GM21786 (cell line): ENCODE data around the gene TENT4B.
"Not testable (repeated sequence)": the region's sequence is repeated elsewhere in the genome, so short reads cannot be mapped to it uniquely, and the experiment has no call there.

Experiments
- ATAC-seq: cut with Tn5 transposase; IDR thresholded peaks from one replicate; pipeline ENCODE4 v1.9.1; 2021; ENCODE audit not compliant: unreplicated experiment

The TENT4B gene

GRCh38 chr16:50154420-50154950 lies 1.4 kb downstream of the TENT4B start:
- ATAC-seq = no peak

- ATAC-seq = no peak
These were observed 2.8 kb downstream of the TENT4B start for GRCh38 chr16:50155925-50156324.

- no peak for ATAC-seq
These were observed 3.5 kb downstream of the TENT4B start for GRCh38 chr16:50156590-50156989.

DNA sequence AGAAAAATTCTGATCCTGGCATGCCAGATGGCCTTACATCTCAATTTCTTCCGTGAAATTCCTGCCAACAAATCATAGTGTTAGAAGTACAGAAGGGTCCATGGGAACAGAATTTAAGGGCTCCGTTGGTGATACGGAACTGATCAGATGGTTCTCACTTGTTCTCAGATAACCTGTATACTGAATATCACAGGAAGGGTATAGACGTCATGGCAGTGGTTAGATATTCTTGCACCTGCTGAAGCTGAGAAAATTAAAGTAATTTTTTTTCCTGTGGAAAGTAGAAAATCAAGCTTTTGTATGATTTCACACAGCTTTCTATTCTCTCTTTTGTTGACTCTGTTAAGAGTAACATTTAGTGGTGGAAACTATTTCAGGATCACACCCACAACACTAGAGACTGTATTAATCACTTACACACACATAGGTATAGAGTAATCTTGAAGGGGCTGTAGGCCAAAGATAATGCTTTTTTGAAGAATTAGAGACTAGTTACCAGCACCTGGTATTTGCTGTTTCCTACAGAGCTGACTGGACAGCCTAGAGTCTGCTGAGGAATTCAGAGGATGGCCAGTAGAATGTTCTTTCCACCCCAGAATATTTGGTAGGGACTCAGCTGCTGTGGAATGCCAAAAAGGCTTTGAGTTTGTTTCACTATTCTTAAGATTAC lies 7.5 kb downstream of the TENT4B start:
- ATAC-seq = no peak

DNA sequence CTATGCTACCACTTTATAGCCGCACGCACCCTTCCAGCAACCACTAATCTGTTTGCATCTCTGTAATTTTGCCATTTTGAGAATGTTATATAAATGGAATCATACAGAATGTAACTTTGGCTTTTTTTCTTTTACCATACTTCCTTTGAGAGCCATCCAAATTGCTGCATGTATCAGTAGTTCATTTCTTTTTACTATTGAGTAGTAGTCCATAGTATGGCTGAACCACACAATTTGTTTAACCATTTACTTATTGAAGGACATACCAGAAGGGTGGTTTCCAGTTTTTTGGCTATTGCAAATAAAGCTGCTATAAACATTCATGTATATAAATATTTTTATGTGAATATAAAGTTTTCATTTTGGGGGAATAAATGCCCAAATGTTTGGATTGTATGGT lies 8.8 kb downstream of the TENT4B start:
- peak; percentile 50 for ATAC-seq

GRCh38 chr16:50165473-50165872 lies 12.4 kb downstream of the TENT4B start:
- no peak for ATAC-seq

DNA sequence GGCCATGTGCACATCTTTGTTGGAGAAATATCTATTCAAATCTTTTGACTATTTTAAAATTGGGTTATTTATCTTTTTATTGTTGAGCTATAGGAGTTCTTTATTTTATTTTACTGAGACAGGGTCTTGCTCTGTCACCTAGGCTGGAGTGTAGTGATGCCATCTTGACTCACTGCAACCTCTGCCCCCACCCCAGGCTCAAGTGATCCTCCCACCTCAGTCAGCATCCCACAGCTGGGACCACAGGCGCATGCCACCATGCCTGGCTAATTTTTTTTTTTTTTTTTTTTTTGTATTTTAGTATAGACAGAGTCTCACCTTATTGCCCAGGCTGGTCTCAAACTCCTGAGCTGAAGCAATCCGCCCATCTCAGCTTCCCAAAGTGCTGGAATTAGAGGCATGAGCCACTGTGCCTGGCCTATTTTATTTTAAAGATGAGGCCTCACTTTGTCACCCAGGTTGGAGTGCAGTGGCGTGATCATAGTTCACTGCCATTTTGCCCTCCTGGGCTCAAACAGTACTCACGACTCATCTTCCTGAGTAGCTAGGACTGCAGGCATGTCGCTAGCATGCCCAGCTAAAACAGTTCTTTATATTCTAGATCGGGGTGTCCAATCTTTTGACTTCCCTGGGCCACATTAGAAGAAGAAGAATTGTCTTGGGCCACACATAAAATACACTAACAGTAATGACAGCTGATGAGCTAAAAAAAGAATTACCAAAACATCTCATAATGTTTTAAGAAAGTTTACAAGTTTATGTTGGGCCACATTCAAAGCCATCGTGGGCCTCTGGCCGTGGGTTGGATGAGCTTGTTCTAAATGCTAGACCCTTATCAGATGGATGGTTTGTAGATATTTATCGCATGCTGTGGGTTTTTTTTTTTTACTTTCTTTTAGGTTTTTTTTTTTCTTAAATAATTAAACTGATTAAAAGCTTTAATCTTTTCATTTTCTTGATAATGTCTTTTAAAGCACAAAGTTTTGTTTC lies 13.7 kb downstream of the TENT4B start:
- no peak for ATAC-seq

DNA sequence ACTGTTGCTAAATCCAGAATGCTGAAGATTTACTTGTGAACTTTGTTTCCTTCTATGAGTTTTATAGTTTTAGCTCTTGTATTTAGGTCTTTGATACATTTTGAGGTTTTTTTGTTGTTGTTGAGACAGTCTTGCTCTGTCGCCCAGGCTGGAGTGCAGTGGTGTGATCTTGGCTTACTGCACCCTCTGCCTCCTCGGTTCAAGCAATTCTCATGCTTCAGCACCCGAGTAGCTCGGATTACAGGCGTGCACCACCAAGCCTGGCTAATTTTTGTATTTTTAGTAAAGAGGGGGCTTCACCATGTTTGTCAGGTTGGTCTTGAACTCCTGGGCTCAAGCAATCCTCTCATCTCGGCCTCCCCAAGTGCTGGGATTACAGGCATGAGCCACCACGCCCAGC lies 14.4 kb downstream of the TENT4B start:
- ATAC-seq = no peak

GRCh38 chr16:50169555-50170096 lies 16.5 kb downstream of the TENT4B start:
- no peak for ATAC-seq

GRCh38 chr16:50171773-50172172 lies 18.7 kb downstream of the TENT4B start:
- ATAC-seq = not testable (repeated sequence)

DNA sequence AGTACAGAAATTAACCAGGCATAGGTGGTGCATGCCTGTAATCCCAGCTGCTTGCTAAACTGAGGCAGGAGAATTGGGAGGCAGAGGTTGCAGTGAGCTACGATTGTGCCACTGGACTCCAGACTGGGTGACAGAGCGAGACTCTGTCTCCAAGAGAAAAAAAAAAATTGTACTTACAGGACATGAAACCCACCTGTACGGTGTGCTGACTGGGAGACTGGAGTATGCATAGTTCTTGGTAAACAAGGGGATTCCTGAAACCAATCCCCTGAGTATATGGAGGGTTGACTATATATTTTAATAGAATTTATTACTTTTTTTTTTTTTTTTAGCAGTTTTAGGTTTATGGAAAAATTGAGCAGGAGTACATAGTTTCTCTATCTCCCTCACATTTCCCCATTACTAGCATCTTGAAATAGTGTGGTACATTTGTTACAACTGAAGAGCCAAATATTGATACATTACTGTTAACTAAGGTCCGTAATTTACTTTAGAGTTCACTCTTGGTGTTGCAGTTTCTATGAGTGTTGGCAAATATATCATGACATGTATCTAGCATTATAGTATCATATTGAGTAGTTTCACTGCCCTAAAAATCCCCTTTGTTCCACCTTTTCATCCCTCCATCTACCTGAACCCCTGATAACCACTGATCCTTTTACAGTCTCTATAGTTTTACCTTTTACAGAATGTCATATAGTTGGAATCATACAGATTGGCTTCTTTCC lies 19.3 kb downstream of the TENT4B start:
- no peak for ATAC-seq

GRCh38 chr16:50173316-50173715 lies 20.2 kb downstream of the TENT4B start:
- ATAC-seq = no peak

DNA sequence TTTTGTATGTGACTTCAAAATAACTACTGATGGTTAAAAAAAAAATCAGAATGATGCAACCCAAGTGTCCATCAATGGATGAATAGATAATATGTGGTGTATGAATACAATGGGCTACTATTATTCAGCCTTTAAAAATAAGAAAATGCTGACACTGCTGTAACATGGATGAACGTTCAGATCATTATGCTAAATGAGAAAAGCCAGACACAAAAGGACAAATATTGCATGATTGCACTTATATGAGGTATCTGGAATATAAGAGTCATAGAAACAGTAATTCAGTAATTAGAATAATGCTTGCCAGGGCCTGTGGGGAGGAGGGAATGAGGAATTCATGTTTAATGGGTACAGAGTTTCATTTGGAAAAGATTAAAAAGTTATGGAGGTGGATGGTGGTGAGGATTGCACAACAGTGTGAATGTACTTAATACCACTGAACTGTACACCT lies 25.4 kb downstream of the TENT4B start:
- no peak for ATAC-seq

DNA sequence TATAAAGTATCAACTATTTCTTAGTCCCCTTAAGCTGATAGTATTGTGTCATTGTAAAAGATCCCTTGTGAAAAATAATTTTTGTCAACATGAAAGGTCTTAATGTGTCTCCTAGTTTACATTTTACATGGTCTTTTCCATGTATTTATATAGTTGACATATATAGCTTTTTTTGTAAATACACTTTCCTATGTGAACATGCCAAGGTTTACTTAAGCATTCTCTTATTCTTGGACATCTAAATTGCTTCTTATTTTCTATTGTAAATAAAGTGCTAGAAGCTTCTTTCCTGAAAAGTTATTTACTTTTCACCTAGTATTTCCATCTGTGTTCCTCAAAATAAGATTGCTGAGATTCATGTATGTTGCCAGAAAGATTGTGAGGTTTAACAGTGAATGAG lies 29.3 kb downstream of the TENT4B start:
- no peak for ATAC-seq

DNA sequence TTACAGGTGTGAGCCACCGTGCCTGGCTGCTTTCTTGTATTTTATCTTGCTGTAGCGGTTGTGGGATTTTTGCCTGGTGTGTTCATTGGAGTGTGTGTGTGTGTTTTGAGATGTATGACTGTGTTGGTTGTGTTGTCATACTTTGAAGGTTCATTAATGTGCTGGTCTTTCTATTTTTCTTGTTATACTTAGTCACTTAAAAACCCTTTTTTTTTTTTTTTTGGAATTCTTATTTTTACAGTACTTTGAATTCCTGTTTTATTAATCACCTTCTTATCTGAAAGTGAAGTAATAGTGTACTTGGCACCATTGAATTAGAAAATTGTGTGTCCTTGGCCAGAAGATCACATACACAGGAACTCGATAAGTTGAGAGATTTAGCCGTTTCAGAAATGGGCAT lies 30.2 kb downstream of the TENT4B start:
- ATAC-seq = no peak

DNA sequence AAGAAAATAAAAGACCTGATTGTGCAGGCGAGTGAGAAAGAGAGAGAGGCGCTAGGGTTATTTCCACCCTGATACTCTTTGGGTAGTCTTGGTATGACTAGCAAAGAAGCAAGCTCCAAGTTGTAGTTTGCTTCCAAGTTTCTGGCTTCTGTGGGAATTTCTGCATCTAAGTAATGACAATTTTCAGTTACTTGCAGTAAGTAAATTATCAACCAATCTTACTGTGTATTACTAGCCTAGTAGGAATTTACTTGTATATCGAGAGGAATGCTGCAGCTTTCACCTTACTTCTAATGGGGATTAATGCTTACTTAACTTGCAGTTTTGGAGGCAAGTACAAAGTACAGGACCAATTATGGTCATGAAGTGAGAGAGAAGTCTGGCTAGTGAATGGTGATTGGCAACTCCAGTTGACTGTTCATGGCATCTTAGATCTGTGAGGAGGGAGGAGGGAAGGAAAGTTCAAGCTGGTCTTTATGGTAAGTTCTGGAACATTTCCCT lies 31.9 kb downstream of the TENT4B start:
- ATAC-seq = no peak

DNA sequence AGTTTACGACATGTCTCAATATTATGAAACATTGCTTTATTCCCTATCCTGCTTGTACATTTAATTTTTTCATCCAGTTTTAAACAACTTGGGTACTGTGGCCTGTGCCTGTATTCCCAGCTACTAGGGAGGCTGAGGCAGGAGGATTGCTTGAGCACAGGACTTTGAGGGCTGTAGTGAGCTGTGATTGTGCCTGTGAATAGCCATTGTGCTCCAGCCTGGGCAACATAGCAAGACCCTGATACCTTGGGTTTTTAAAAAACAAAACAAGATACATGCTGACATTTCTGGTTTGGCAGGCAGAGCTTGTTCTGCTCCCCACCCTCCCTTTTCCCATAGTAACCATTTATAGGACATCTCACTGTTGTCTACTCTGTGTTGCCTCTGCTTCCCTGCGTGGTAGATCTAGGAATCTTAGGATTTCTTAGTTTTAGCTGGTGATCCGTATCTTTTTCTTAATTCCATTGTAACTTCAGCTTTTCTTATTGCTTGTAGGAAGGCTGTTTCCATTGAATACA lies 35.6 kb downstream of the TENT4B start:
- ATAC-seq = no peak

- no peak for ATAC-seq
These were observed 37.2 kb downstream of the TENT4B start for GRCh38 chr16:50190292-50190691.

DNA sequence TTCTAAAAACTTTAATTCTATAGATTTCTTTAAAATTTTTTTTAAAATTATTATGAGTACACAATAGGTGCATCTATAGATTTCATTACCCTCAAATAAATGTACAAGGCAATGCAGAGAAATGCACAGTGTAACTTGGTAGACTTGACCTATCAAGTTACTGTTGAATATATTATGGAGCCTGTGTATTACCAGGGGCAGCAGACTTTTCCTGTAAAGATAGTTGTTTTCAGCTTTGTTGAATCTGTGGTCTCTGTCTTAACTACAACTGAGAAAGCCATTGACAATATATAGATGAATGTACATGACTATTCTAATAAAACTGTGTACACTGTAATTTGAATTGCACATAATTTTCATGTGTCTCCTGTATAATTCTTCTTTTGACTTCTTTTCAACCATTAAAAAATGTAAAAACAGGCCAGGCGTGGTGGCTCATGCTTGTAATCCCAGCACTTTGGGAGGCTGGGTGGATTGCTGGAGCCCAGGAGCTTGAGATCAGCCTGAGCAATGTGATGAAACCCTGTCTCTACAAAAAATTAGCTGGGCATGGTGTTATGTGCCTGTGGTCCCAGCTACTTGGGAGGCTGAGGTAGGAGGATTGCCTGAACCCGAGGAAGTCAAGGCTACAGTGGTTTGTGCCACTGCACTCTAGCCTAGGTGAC lies 39.4 kb downstream of the TENT4B start:
- ATAC-seq = no peak

GRCh38 chr16:50193594-50193993 lies 40.5 kb downstream of the TENT4B start:
- no peak for ATAC-seq
